Stimulated activated CD8-positive, alpha-beta memory T cell treated with anti-CD3 and anti-CD28 coated beads, Interleukin-7, amount 100 ng/mL, for 4 hours (primary cell): ENCODE results near the gene METTL9.
"Not testable (repeated sequence)": the region's sequence is repeated elsewhere in the genome, so short reads cannot be mapped to it uniquely, and the experiment has no call there.

Source experiments
- DNase-seq, 2 donors: peaks; one replicate each; pipeline ENCODE4 v3.0.0-alpha.2; 2020; ENCODE audit warnings: low read depth in 2 of 2

The METTL9 gene

DNA sequence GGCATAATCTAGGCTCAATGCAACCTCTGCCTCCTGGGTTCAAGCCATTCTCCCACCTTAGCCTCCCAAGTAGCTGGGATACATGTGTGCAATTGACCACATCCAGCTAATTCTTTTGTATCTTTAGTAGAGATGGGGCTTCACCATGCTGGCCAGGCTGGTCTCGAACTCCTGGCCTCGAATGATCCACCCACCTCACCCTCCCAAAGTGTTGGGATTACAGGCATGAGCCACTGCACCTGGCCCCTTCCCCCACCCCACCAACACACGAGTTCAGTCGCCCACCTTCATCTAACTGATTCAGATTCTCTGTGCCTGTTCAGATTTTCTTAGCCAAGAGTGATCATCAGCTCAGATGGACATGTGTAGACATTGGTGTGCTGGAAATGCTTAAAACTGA lies 25.0 kb upstream of the METTL9 start:
- no peak for DNase-seq

DNA sequence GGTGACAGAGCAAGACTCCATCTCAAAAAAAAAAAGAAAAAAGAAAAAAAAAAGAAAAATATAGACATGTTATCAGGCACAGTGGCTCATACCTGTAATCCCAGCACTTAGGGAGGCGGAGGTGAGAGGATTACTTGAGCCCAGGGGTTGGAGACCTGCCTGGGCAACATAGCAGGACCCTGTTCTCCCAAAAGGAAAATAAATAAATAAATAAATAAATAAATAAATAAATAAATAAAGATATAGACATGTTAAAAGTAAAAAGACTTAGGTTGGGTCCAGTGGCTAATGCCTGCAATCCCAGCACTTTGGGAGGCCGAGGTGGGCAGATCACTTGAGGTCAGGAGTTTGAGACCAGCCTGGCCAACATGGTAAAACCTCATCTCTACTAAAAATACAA lies 23.1 kb upstream of the METTL9 start:
- not testable (repeated sequence) for DNase-seq

DNA sequence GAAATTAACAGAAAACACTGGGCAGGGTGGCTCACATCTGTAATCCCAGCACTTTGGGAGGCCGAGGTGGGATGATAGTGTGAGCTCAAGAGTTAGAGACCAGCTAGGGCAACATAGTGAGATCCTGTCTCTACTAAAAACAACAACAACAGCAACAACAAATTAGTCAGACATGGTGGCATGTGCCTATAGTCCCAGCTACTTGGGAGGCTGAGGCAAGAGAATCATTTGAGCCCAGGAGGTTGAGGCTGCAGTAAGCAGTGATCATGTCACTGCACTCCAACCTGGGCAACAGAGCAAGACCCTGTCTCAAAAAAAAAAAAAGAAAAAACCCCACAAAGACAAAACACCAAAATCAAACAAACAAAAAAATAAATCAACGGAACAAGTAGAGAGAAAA lies 21.9 kb upstream of the METTL9 start:
- not testable (repeated sequence) for DNase-seq

DNA sequence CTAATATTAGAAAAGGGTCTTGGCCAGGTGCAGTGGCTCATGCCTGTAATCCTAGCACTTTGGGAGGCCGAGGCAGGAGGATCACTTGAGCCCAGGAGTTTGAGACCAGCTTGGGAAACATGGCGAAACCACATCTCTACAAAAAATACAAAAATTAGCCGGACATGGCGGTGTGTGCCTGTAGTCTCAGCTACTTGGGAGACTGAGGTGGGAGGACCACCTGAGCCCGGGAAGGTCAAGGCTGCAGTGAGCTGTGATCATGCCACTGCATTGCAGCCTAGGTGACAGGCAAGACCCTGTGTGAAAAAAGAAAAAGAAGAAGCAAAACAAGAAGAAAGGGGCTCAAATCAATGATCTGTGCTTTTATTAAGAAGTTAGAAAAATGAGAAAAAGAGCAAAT lies 21.1 kb upstream of the METTL9 start:
- not testable (repeated sequence) for DNase-seq

DNA sequence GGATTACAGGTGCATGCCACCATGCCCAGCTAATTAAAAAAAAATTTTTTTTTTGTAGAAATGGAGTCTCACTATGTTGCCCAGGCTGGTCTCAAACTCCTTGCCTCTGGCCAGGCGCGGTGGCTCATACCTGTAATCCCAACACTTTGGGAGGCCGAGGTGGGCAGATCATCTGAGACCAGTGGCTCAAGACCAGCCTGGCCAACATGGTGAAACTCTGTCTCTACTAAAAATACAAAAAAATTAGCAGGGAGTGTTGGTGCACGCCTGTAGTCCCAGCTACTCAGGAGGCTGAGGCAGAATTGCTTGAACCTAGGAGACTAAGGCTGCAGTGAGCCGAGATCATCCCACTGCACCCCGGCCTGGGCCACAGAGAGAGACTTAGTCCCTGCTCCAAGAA lies 19.2 kb upstream of the METTL9 start:
- not testable (repeated sequence) for DNase-seq

DNA sequence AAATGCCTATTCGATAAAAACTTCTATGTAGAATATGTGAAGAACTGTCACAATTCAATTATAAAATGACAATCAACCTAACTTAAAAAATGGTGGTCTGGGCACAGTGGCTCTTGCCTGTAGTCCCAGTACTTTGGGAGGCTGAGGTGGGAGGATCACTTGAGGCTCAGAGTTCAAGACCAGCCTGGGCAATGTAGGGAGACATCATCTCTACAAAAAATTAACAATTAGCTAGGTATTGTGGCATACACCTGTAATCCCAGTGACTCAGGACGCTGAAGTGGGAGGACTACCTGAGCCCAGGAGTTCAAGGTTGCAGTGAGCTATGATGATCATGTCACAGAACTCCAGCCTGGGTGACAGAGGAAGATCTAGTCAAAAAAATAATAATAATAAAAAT lies 18.6 kb upstream of the METTL9 start:
- no peak for DNase-seq

DNA sequence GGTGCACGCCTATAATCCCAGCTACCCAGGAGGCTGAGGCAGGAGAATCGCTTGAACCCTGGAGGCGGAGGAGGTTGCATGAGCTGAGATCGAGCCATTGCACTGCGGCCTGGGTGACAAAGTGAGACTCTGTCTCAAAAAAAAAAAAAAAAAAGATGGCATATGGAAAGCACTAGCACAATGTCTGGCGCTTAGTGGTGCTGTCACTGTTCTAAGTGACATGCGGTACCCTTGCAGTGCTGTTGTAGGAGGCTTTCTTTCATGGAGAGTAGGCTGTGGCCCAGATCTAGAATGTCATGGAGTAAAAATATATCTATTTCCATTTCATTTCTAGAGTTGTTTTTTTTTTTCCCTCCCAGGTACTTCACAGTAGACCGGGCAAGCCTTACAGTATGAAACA lies 14.6 kb upstream of the METTL9 start:
- DNase-seq, result no peak

DNA sequence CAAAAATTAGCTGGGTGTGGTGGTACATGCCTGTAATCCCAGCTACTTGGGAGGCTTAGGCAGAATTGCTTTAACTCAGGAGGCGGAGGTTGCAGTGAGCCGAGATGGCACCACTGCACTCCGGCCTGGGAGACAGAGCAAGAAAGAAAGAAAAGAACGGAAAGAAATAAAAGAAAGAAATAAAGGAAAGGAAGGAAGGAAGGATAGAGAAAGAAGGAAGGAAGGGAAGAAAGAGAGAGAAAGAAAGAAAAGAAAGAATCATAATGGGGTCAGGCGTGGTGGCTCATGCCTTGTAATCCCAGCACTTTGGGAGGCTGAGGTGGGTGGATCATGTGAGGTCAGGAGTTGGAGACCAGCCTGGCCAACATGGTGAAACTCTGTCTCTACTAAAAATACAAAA lies 10.8 kb upstream of the METTL9 start:
- DNase-seq, result not testable (repeated sequence)

DNA sequence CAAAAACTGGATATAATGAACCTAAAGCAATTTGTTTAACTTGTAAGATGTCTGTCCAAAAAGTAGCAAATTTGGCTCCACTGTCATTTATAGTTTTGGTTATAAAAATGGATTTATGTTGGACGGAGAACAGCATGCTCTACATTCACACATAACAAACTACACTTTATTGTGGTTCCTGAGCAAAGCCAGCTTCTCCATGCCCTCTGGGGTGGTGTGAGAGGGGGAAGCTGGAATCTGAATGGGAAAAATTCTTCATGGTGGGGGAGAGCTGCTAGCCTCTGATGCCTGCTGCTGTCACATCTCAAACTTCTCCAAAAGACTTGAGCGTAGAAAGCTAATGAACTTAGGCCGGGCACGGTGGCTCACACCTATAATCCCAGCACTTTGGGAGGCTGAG lies 9.8 kb upstream of the METTL9 start:
- no peak for DNase-seq

DNA sequence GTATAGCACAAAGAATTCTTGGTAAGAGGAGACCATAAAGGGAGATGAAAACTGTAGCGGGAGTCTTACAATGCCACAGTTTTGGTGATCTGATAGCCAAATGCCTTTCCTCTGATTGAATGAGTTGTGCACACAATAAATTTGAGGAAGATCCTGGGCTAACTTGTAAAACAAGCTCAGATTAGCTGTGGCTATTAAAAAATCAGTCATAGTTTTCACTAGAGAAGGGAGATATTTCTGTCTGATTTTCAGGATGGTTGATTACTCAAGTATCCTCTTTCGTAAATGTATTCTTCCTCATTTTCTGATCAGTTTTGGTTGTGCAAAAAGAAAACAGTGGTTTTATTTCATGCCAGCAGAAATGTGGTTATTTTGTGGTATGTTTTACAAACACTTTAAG lies 9.1 kb upstream of the METTL9 start:
- DNase-seq, result no peak

DNA sequence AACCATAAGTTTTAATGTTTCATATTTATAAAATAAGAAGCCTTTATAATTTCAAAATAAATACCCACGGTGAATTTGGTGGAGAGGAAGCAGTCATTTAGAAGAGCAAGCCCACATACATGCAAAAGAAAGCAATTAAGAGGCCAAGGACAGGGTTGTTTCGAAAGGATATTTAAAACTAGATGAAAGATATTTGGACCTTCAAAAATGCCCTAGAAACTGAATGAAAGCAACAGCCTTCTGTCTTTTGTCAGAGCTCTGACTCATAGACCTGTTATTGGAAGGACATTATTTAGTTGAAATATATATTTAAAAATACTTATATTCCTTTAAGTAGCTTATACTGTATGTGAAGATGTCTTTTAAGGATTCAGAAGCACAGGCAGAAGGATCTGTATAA lies 8.6 kb upstream of the METTL9 start:
- no peak for DNase-seq

DNA sequence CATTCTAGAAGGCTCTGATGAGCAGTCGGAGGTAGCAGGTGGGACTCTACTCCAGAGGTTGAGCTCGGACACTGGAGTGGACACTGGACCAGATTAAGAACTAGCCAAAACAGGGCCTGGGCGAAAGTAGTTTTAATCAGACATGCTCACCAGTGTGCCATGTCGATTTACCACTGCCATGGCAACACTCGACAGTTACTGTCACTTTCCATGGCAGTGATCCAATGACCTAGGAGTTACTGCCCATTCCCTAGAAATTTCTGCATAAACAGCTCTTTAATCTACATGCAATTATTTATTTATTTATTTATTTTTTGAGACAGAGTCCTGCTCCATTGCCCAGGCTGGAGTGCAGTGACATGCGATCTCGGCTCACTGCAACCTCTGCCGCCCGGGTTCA lies 7.2 kb upstream of the METTL9 start:
- DNase-seq, result no peak

DNA sequence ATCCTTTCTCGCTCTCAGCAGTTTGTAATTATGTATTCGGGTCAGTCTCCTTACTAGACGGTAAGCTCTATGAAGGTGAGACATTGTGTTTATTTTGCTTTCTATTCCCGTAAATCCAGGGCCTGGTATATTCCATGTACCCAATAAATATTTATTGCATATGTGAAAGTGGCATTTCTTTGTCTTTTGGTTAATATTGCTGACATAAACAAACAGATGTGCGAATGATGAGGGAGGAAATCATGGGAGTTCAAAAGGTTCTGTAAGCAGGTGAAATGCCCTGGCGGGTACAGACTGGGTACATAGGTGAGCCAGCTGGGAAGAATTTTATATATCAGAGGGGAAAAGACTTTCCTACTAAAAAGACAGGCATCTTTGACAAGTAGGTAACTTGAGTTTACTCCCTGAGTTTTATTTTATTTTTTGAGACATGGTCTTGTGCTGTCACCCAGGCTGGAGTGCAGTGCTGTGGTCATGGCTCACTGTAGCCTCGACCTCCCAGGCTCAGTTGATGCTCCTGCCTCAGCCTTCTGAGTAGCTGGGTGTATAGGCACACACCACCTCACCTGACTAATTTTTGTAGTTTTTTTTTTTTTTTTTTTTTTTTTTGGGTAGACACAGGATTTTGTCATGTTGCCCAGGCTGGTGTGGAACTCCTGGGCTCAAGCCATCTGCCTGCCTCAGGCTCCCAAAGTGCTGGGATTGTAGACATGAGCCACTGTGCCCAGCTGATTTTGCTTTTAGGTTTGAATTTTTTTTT lies 5.7 kb upstream of the METTL9 start:
- no peak for DNase-seq

DNA sequence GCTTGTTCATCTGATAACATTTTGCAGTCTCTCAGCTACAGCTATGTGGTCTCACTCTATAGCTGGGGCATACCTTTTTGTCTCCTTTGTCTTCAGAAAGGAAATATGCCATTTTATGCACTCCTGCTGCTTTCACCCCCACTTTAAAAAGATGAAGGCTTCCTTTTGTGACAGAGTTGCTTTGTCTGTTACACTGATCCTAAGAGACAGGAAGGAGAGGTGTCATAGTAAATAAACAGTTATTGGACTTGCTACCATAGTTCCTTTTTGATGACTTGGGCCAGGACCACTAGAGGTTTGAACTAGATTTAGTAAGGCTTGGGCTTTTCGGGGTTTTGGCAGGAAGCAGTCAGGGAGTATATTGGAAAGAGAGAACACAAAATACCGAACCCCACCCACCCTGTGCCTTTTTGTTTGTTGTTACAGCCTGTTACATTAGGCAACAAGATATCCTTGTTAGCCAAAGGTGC lies 1.8 kb upstream of the METTL9 start:
- DNase-seq, result no peak

DNA sequence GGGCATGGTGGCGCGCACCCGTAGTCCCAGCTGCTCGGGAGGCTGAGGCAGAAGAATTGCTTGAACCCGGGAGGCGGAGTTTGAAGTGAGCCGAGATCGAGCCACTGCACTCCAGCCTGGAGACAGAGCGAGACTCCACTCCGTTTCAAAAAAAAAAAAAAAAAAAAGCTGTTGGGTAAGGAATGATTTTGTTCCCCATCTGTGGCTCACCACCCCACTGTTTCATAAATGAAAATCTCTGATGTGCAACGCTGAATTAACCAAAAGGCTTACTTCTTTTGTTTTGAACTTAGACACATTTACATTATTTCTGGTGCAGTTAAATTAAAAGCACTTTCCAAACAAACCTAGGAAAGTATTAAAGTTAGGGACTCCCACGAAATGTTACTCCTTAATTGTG lies 1.2 kb upstream of the METTL9 start:
- DNase-seq, result no peak

DNA sequence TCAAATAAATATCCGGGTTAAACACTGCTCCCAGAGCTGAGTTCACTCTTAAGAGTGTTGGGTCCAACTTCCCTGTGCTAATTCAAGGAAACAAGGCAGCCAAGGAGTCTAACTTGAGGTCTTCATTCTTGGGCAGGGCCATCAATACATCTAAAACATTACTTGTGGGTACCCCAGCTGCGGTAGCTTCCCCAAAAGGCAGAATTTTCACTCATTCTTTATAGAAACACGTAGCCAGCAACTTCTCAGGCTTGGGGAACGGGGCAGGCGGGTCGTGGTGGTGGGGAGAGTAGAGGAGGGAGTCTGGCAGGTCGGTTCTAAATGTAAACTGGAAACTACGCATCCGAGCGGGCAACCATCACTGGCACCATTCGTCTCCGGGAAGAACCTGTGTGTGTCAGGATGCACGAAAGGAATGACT lies 666 bp upstream of the METTL9 start:
- DNase-seq, result peak in 1 of 2 donors; percentile 4

DNA sequence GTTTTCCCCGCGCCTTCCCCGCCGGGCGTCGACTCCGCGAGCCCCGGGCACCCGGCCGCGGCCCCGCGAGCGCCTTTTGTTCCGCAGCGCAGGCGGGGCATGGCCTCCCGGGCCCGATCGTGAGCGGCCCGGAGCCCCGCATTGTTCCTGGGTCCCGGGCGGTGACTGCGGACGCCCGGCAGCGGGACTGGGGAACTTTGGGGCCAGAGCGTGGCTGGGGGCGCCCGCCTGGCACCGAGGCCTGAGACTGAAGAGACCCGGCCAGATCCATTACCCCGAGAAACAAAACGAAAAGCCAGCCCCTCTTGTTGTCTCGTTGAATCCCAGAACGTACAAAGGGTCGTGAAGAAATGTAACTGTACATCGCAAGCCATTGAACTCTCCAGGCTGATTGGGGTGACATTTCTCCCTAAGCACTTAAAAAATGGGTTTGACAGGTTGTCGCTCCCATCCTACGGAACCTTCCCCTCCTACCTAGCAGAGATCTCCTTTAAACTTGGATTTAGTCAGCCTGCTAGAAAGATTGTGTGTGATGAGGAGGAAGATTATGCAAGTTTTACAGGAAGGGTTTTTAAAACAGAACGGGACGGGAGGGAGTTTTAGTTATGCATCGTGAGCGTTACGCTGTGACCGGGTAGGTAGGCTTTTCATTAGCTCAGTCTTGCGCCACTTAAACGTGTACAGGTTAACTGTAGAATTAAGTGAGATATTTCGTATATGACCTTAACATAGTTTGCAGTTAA lies 825 bp downstream of the METTL9 start:
- DNase-seq, result no peak

DNA sequence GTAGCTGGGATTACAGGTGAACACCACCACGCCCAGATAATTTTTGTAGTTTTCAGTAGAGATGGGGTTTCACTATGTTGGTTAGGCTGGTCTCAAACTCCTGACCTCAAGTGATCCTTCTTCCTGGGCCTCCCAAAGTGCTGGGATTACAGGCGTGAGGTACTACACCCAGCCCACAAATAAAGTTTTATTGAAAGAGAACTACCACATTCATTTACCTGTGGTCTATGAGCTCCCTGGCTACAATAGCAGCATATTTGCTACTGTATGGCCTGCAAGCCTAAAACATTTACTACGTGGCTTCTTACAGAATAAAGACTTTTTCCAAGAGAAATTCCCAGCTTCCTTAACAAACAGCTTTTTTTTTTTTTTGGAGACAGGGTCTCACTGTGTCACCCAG lies 3.4 kb downstream of the METTL9 start:
- DNase-seq, result no peak

DNA sequence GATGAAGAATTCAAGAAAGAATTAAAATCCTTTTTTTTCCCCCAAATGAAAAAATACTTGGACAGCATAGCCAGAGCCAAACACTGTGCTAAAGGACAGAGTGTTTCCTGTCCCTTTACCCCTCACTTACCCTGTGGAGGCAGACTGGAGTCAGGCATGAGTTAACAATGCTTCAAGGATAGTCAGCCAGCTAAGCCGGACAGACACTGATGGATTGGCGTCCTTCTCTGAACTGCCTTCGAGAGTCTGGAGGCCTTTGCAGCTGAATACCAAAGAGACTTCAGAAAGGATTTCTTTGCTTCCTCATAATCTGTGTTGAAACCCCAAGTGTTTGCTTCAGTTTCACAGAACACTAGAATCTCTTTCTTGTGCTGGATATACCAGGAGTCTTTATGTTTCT lies 4.6 kb downstream of the METTL9 start:
- no peak for DNase-seq

DNA sequence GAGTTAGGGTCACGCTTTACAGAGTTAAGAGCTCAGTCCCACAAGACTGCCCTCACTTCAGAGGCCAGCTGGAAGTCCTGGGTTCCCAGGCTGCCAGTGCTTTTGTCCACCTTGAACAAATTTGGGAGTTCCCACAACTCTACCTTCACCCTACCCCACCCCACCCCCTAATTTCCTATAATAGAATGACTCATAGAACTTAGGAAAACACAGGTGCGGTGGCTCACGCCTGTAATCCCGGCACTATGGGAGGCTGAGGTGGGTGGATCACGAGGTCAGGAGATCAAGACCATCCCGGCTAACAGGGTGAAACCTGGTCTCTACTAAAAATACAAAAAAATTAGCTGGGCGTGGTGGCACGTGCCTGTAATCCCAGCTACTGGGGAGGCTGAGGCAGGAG lies 6.5 kb downstream of the METTL9 start:
- not testable (repeated sequence) for DNase-seq

DNA sequence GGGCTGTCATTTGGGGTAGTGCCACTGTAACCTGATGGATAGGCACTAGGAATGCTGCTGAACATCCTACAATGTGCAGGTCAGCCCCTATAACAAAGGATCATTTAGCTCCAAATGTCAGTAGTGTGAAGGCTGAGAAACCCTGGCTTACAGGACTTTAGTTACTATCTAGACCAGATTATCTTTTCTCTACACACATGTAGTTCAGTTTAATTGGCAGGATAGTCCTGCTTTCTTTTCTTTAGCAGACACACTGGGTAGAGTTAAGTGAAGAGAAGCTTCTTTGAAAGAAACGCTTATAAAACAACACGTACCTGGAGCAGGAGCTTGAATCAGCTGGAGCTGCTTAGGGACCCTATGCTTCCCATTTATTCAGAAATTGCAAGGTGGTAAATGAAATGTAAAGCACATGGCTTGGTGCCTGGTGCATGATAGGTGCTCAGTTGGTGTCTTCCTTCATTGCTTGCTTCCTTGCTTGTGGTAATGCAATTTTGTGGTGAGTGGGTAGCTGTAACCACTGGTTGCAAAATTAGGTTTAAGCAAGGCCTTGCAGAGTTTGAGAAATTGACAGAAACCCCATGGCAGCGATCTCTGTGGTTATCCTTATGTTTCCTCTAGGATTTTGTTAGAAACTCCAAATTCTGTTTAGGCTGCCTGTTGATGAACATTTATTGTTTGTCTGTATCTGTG lies 9.4 kb downstream of the METTL9 start:
- no peak for DNase-seq

DNA sequence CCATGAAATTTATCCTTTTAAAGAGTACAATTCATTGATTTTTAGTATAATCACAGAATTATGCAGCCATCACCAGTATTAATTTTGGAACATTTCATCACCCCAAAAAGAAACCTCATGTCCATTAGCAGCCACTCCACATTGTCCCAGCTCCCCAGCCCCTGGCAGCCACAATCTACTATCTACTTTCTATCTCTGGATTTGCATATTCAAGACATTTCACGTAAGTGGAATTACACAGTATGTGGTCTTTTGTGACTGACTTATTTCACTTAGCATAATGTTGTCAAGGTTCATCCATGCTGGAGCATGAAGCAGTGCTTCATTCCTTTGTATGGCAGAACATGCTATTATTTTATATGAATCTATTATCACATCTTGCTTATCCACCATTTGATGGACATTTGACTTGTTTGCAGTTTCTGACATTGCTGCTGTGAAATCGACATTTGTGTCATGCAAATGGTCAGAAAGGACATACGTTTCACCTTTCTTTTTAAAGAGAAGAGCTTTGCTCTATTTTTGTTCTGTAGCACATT lies 10.7 kb downstream of the METTL9 start:
- DNase-seq, result no peak
